ENCODE measurements around the gene PRAMEF13. TPM values are rescaled to one million over a fixed set of nuclear protein-coding genes. Genes with fewer than 3 reads are reported as not detected.
"Not testable (repeated sequence)": the region's sequence is repeated elsewhere in the genome, so short reads cannot be mapped to it uniquely, and the experiment has no call there.

PRAMEF13 gene, protein sequence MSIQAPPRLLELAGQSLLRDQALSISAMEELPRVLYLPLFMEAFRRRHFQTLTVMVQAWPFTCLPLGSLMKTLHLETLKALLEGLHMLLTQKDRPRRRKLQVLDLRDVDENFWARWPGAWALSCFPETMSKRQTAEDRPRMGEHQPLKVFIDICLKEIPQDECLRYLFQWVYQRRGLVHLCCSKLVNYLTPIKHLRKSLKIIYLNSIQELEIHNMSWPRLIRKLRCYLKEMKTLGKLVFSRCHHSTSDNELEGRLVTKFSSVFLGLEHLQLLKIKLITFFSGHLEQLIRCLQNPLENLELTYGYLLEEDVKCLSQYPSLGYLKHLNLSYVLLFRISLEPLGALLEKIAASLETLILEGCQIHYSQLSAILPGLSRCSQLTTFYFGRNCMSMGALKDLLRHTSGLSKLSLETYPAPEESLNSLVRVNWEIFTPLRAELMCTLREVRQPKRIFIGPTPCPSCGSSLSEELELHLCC
- not detected for polyA plus RNA-seq (2012; ENCODE audit: low read depth, missing spikeins)

DNA sequence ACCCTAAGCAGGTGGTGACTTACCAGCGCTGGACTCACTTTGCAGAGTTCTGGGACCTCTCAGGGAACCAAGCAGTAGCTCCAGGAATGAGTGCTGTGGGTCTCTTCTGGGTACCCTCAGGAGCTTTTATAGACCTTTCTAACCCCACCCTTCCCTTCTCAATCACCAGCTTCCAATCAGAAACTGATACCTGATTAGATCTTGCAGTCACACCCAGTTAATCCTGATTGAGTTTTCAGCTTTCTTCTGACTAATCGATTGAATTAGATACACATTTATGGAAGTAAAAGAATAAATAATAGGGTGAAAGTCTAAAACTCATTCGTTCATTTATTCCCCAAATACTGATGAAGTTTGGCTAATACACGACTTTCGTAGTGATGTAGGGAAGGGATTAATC is at the start of gene PRAMEF13:
TSS of gene PRAMEF13 (minus strand) at position 101 of the 400 bp plus-strand sequence. CDS start 1,820 bp downstream, outside the sequence.
- DNase-seq (ENCODE audit: insufficient read length, low spot score); FAIRE-seq: not testable (repeated sequence)

DNA sequence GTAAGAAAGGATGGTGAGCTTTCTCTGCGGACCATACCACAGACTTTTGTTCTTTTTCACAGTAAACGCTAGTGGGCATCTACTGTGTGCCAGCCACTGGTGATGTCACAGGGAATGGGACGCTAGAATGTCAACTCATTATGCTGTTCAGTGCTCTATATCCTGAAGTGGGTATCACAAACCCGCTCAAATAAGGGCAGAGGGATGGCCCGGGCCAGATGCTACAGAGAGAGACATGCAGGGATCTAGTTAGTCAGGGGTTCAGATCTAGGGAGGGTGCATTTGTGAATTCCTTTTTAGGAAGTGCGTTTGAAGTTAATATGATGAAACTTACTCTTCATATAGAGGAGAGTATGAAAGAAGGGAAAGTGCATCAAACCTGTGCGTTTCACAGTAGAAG is 45.9 kb upstream of the PRAMEF13 start:
- not testable (repeated sequence) for DNase-seq (ENCODE audit: insufficient read length, low spot score); FAIRE-seq

DNA sequence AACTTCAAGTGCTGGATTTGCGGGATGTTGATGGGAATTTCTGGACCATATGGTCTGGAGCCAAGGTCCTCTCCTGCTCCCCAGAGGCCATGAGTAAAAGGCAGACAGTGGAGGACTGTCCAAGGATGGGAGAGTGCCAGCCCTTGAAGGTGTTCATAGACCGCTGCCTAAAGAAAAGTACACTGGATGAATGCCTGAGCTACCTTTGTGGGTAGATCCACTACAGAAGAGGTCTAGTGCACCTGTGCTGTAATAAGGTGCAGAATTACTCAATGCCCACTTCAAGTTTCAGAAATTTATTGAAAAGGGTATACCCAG is 45.3 kb upstream of the PRAMEF13 start:
- not testable (repeated sequence) for DNase-seq (ENCODE audit: insufficient read length, low spot score); FAIRE-seq

DNA sequence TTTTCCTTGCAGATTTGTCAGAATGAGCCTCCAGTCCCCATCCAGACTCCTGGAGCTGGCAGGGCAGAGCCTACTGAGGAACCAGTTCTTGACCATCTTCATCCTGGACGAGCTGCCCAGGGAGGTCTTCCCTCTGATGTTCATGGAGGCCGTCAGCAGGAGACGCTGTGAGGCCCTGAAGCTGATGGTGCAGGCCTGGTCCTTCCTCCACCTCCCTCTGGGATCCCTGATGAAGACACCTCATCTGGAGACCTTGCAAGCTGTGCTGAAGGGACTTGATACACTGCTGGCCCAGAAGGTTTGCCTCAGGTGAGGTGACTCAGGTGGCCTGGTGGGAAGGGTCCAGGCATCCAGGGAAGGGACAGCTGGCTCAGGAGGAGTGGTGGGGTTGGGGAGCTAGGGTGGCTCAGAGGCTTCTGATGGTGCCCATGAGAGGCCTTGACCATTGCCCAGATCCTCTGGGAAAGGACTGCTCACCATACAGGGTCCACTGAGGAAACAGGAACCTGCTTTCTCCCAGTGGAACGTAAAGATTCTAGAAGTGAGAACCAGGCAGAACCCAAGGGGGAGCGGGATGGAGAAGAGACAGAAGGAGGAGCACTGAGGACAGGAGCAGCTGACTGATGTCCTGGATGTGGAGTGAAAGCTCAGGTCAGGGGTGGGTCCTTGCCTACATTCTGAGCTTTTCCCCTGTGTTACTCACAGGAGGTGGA is 44.8 kb upstream of the PRAMEF13 start:
- FAIRE-seq; DNase-seq (ENCODE audit: insufficient read length, low spot score): not testable (repeated sequence)

DNA sequence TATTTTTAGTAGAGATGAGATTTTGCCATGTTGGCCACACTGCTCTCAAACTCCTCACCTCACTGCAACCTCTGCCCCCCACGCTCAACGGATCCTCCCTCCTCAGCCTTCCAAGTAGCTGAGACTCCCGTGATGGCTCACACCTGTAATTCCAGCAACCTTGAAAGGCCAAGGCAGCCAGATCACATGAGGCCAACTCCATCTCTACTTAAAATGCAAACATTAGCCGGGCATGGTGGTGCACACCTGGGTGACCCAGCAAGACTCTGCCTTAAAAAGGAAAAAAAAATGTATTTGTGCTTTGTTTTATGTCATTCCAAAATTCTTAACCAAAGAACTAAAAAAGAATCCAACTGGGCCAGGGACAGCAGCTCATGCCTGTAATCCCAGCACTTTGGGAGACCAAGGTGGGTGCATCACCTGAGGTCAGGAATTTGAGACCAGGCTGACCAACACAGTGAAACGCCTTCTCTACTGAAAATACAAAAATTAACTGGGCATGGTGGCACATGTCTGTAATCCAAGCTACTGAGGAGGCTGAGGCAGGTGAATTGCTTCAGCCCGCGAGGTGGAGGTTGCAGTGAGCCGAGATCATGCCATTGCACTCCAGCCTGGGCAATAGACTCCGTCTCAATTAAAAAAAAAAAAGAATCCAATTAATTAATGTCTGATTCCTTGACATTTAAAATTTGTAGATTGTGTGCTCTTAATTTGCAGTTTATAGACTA is 42.5 kb upstream of the PRAMEF13 start:
- not testable (repeated sequence) for DNase-seq (ENCODE audit: insufficient read length, low spot score); FAIRE-seq

DNA sequence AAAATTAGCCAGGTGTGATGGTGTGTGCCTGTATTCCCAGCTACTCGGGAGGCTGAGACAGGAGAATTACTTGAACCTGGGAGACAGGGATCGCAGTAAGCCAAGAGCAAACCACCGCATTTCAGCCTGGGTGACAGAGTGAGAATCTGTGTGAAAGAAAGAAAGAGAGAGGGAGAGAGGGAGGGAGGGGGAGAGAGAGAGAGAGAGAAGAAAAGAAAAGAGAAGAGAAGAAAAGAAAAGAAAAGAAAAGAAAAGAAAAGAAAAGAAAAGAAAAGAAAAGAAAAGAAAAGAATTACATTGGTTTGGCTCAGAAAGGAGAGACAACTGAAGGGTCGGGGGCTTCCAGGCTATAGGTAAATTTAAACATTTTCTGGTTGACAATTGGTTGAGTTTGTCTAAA is 38.4 kb upstream of the PRAMEF13 start:
- not testable (repeated sequence) for FAIRE-seq; DNase-seq (ENCODE audit: insufficient read length, low spot score)

DNA sequence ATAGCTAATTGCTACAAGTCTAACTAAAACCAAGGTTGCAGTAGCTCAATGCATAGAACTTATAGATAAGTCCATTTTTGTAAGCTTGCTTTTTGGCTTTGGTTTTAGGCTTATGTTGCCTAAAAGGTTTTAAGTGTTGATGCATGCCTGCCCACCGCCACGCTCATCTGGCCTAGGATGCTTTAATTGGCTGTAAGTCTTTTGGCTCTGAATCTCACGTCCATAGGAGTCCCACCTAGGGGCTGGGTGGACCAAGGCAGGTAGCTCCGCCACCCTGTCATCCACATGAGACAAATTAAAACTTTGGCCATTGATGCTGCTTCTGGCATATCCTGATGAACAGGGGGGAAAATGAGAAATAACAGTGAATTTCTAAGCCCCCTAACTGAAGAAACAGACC is 36.4 kb upstream of the PRAMEF13 start:
- not testable (repeated sequence) for DNase-seq (ENCODE audit: insufficient read length, low spot score); FAIRE-seq

DNA sequence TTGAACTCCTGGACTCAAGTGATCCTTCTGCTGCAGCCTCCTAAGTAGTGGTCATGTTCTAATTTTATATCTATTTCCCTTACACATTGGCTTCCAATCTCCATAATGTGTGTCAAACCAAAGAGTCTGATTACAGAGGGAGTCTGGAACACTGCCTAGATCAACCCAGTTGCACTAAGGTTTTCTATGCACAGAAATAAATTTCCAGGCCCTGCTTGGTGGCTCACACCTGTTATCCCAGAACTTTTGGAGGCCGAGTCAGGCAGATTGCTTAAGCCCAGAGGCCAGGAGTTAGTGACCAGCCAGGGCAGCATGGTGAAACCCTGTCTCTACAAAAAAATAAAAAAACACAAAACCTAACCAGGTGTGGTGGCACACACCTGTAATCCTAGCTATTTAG is 32.8 kb upstream of the PRAMEF13 start:
- not testable (repeated sequence) for DNase-seq (ENCODE audit: insufficient read length, low spot score); FAIRE-seq

DNA sequence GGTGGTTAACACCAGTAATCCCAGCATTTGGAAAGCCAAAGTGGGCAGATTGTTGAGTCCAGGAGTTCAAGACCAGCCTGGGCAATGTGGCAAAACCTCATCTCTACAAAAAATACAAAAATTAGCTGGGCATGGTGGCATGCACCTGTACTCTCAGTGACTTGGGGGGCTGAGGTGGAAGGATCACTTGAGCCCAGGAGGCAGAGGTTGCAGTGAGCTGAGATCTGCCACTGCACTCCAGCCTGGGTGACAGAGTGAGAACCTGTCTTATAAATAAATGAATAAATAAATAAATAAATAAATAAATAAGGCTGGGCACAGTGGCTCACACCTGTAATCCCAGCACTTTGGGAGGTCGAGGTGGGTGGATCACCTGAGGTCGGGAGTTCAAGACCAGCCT is 30.8 kb upstream of the PRAMEF13 start:
- not testable (repeated sequence) for FAIRE-seq; DNase-seq (ENCODE audit: insufficient read length, low spot score)

DNA sequence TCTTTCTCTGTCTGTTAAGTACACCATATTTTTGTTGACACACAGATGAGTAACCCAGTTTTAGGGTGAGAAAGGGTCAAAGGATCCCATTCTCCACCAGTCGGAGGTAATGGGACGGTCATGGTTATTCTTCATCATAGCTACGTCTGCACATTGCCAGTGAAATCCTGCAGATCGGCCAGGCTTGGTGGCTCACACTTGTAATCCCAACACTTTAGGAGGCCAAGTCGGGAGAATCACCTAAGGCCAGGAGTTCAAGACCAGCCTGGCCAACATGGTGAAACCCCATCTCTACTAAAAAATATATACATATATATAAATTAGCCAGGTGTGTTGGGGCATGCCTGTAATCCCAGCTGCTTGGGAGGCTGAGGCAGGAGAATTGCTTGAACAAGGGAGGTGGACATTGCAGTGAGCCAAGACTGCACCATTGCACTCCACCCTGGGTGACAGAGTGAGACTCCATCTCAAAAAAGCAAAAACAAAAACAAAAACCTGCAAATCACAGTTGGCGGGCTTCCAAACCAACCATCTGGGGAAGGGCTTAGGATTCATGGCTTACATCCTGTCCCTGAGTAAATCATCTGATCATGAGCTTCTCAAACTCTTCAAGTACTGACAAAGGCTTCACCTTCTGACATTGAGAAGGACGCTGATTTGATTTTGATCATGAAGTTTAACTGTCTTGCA is 30.0 kb upstream of the PRAMEF13 start:
- not testable (repeated sequence) for DNase-seq (ENCODE audit: insufficient read length, low spot score); FAIRE-seq

DNA sequence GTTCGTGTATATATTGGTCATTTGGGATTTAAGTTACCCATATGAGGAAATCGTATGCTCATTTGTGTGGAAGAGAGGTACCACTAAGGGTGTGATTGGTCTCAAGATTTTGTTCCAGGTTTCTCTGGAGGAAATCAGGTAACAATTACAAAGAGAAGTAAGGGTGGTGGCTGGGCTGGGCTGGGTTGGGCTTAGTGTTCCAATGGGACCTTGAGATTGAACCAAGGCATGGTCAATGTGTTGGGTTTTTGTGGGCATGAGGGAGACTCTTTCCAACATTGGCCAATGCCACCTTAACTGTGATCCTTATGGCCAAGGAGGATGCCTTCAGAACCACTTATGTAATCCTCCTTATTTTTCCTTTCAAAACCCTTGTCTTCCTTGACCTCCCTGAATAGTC is 29.4 kb upstream of the PRAMEF13 start:
- not testable (repeated sequence) for FAIRE-seq

DNA sequence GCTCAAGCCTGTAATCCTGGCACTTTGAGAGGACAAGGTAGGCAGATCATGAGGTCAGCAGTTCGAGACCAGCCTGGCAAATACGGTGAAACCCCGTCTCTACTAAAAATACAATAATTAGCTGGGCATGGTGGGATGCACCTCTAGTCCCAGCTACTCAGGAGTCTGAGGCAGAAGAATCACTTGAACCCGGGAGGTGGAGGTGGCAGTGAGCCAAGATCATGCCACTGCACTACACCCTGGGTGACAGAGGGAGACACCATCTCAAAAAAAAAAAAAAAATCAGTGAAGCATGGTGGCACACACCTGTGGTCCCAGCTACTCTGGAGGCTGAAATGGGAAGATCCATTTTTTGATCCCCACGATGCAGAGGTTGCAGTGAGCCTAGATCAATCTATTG is 28.9 kb upstream of the PRAMEF13 start:
- DNase-seq (ENCODE audit: insufficient read length, low spot score); FAIRE-seq: not testable (repeated sequence)

More for the DNA sequence above, 29.4 kb upstream of the PRAMEF13 start:
- DNase-seq (ENCODE audit: insufficient read length, low spot score), result not testable (repeated sequence)

DNA sequence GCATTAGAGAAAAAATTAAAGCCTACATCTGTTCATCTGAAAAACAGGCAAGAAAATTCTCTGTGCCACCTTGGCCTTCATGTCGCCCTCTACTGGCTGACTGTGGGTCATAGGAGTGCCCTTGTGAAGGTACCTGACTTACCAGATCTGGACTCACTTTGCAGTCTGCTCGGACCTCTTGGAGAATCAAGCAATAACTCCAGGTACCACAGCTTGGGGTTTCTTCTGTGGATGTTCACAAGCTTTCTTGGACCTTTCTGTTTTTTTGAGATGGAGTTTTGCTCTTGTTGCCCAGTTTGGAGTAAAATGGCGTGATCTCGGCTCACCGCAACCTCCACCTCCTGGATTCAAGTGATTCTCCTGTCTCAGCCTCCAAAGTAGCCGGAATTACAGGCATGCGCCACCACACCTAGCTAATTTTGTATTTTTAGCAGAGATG is 27.2 kb upstream of the PRAMEF13 start:
- DNase-seq (ENCODE audit: insufficient read length, low spot score) (no peak), FAIRE-seq (no peak)
- TF ChIP-seq POU2F2 (IDR thresholded peaks at IDR 0.05; ENCODE audit: low read depth, low read length) (no peak), TAF1 (IDR thresholded peaks at IDR 0.05; ENCODE audit: low read depth, low read length) (no peak), SPI1 (IDR thresholded peaks at IDR 0.05; ENCODE audit: low read depth, low read length) (no peak), POLR2AphosphoS5 (IDR thresholded peaks at IDR 0.05; ENCODE audit: low read depth, low read length) (no peak), POLR2A (IDR thresholded peaks at IDR 0.05; ENCODE audit: low read depth, low read length) (no peak), PAX5 (IDR thresholded peaks at IDR 0.05; ENCODE audit: insufficient read depth, low read length, severe bottlenecking) (no peak)

DNA sequence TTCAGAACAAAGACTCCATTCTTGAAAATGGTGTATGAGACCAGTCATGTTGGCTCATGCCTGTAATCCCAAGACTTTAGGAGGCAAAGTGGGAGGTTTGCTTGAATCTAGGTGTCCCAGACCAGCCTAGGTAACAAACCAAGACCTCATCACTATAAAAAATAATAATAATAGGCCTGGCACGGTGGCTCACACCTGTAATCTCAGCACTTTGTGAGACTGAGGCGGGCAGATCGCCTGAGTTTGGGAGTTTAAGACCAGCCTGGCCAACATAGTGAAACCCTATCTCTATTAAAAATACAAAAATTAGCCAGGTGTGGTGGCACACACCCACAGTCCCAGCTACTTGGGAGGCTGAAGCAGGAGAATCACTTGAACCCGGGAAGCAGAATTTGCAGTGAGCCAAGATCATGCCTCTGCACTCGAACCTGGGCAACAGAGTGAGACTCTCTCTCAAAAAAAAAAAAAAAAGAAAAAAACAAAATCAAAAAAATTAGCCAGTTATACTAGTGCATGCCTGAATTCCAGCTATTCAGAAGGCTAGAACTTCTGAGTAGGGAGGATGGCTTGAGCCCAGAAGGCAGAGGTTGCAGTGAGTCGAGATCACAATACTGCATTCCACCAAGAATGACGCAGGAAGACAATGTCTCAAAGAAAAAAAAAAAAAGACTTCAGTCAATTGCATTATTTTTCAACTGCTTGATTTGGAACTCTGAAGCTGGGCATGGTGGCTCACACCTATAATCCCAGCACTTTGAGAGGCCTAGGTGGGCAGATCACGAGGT is 26.3 kb upstream of the PRAMEF13 start:
- DNase-seq (ENCODE audit: insufficient read length, low spot score); FAIRE-seq: not testable (repeated sequence)

DNA sequence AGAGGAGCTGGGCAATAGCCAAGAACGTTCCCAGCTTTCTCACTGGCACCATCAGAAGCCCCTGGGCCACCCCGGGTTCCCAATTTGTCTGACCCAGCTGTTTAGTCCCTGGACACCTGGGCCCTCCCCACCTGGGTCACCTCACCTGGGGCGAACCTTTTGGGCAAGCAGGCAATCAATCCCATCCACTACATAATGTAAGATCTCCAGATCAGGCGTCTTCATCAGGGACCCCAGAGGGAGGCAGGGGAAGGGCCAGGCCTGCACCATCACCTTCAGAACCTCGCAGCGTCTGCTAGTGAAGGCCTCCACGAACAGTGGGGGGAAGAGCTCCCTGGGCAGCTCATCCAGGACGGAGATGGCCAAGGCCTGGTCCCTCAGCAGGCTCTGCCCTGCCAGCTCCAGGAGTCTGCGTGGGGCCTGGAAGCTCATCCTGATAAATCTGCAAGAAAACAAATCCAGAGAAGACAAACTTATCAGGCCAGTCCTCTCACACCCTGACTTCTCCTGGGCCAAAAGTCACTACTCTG is 24.5 kb upstream of the PRAMEF13 start, which contains the start of gene PRAMEF18:
TSS of gene PRAMEF18 (minus strand) at position 480 of the 530 bp plus-strand sequence. CDS start at position 432, 48 bp downstream.
- not testable (repeated sequence) for FAIRE-seq; DNase-seq (ENCODE audit: insufficient read length, low spot score)
